HL-60 (cell line): ENCODE results near the gene PRDM16.

Experiments used
- SPI1 ChIP-seq: IDR thresholded peaks from 2 replicates; pipeline ENCODE4 v1.6.1; 2012; ENCODE audit warnings: low read depth, mild to moderate bottlenecking, borderline replicate concordance
- TF ChIP-seq, protein P1 (sequence below): IDR thresholded peaks from one replicate; pipeline ENCODE4 v1.5.1; 2011; ENCODE audit warnings: low read length, control low read depth, inconsistent platforms; ENCODE audit not compliant: insufficient read depth

DNA sequence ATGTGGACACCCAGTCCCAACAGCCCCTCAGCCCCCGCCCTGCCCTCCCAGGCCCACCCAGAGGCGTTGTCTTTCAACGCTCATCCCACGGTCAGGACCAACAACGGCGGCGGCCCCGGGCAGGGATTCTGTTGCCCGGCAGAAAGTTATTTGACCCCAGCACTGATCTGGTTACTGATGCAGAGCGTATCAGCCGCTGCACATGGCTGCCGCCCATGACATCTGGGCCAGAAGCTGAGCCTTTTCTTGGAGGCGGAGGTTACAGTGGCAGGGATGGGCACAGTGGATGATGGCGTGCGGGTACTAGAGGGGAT, 258.3 kb downstream of the PRDM16 start:
- TF ChIP-seq, protein P1, sequence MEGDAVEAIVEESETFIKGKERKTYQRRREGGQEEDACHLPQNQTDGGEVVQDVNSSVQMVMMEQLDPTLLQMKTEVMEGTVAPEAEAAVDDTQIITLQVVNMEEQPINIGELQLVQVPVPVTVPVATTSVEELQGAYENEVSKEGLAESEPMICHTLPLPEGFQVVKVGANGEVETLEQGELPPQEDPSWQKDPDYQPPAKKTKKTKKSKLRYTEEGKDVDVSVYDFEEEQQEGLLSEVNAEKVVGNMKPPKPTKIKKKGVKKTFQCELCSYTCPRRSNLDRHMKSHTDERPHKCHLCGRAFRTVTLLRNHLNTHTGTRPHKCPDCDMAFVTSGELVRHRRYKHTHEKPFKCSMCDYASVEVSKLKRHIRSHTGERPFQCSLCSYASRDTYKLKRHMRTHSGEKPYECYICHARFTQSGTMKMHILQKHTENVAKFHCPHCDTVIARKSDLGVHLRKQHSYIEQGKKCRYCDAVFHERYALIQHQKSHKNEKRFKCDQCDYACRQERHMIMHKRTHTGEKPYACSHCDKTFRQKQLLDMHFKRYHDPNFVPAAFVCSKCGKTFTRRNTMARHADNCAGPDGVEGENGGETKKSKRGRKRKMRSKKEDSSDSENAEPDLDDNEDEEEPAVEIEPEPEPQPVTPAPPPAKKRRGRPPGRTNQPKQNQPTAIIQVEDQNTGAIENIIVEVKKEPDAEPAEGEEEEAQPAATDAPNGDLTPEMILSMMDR, result no peak
- TF ChIP-seq SPI1, result no peak
